ENCODE measurements around the gene TCF12.
"Not testable (repeated sequence)": the region's sequence is repeated elsewhere in the genome, so short reads cannot be mapped to it uniquely, and the experiment has no call there.

The TCF12 gene

GRCh38 chr15:57094321-57095257 is 176.1 kb downstream of the TCF12 start:
- no peak for DNase-seq (ENCODE audit: low spot score)

DNA sequence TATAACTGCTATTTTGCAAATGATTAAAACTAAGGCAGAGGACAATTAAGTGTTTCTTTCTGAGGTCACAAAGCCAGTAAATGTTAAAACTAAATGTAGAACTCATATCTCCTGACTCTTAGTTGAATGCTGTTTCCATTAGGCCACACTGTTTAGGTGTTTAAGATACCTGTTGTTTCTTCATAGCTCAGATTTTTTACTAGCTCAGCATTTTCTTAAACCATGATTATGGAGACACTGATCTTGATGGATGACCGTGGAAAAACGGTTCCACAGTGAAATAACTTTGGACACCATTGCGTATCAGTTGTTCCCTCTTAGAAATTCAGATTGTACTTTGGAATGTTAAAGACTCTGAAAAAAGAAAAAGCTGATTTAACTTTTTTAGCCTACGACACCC is 177.5 kb downstream of the TCF12 start:
- DNase-seq (ENCODE audit: low spot score): no peak

DNA sequence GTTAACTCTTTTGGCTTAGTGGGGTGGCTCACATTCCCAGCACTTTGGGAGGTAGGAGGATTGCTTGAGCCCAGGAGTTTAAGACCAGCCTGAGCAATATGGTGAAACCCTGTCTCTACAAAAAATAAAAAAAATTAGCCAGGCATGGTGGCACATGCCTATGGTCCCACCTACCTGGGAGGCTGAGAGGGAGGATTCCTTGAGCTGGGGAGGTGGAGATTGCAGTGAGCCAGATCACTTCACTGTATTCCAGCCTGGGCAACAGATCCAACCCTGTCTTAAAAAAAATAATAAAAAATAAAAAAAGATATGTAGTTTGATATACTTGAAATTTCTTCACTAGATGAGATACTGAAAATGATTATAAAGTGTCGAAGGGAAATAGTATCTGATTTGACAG is 178.8 kb downstream of the TCF12 start:
- no peak for DNase-seq (ENCODE audit: low spot score)

GRCh38 chr15:57097919-57098543 is 179.6 kb downstream of the TCF12 start:
- DNase-seq (ENCODE audit: low spot score): not testable (repeated sequence)

DNA sequence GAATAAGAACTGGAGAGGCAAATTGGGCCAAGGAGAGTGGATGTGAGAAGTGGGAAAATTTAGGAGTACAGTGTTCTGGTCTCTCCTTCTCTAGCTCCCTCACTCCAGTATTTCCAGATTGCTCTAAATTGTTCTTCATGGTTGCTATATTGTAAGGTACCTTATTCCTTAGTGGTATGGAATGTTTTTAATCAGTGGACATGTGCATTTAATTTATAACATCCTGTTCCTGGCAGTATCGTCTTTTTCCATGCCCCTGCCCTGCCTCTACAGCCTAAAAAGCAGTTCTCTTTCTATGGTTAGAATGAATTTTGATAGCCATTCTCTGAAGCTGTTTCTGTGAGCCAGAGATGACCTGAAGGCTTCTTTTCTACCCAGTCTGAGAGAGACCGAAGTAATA is 180.5 kb downstream of the TCF12 start:
- DNase-seq (ENCODE audit: low spot score): no peak

GRCh38 chr15:57100136-57100539 is 181.7 kb downstream of the TCF12 start:
- DNase-seq (ENCODE audit: low spot score): no peak

DNA sequence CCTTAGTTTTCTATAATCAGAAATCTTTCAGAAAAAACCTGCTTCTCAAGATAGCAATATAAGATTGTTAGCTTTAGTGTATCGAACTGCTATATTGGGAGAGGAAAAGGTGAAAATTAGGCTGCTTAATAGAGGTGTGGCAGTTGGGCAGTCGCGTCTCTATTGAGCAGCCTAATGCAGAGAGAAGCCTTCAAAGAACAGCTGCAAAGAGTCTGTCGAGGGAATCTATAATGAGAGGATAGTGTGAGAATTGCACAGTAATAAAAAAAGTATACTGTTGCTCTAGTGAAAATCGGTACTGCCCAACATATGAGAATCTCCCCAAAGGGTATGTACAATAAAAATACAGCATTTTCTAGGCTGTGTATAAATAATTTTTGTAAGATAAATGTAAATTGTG is 184.4 kb downstream of the TCF12 start:
- DNase-seq (ENCODE audit: low spot score): no peak

- DNase-seq (ENCODE audit: low spot score): no peak
These were observed 189.9 kb downstream of the TCF12 start for GRCh38 chr15:57108296-57108695.

GRCh38 chr15:57109005-57109404 is 190.6 kb downstream of the TCF12 start:
- no peak for DNase-seq (ENCODE audit: low spot score)

GRCh38 chr15:57111002-57111401 is 192.6 kb downstream of the TCF12 start:
- no peak for DNase-seq (ENCODE audit: low spot score)

GRCh38 chr15:57112178-57112577 is 193.7 kb downstream of the TCF12 start:
- DNase-seq (ENCODE audit: low spot score): no peak

DNA sequence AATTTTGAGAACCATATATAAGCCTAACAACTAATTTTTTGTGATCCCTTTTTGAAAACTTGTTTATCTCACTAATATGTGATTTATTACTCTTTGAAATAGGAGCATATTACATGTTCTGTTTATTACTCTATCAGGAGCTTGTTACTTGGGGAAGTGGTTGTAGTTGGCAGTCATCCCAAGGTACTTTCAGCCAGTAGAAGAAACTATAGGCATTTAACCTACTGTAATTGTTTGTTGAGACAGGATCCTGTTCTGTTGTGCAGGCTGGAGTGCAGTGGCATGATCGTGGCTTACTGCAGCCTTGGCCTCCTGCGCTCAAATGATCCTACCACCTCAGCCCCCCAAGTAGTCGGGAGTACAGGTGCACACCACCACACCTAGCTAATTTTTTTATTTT is 195.6 kb downstream of the TCF12 start:
- no peak for DNase-seq (ENCODE audit: low spot score)

GRCh38 chr15:57118013-57118799 is 199.8 kb downstream of the TCF12 start:
- peak; percentile 5 for DNase-seq (ENCODE audit: low spot score)

GRCh38 chr15:57122080-57122840 is 203.8 kb downstream of the TCF12 start:
- peak; percentile 10 for DNase-seq (ENCODE audit: low spot score)

DNA sequence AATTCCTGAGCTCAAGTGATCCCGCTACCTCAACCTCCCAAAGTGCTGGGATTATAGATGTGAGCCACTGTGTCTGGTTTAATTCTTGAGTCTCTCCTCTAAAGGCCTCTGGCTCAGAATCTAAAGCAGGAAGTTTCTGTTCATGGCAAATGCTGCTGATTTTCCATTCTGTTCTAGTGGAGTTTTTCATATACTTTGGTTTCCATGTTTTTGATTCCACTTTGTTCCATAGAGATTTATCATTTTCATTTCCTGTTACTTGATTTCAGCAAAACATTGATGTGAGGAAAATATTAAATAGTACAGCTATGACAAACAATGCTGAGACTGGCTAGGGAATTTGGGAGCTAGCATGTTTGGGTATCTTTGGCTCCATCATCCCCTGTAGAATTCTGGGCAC is 205.6 kb downstream of the TCF12 start:
- no peak for DNase-seq (ENCODE audit: low spot score)

- no peak for DNase-seq (ENCODE audit: low spot score)
These were observed 210.6 kb downstream of the TCF12 start for GRCh38 chr15:57129064-57129463.

- no peak for DNase-seq (ENCODE audit: low spot score)
These were observed 212.5 kb downstream of the TCF12 start for GRCh38 chr15:57130956-57131355.

DNA sequence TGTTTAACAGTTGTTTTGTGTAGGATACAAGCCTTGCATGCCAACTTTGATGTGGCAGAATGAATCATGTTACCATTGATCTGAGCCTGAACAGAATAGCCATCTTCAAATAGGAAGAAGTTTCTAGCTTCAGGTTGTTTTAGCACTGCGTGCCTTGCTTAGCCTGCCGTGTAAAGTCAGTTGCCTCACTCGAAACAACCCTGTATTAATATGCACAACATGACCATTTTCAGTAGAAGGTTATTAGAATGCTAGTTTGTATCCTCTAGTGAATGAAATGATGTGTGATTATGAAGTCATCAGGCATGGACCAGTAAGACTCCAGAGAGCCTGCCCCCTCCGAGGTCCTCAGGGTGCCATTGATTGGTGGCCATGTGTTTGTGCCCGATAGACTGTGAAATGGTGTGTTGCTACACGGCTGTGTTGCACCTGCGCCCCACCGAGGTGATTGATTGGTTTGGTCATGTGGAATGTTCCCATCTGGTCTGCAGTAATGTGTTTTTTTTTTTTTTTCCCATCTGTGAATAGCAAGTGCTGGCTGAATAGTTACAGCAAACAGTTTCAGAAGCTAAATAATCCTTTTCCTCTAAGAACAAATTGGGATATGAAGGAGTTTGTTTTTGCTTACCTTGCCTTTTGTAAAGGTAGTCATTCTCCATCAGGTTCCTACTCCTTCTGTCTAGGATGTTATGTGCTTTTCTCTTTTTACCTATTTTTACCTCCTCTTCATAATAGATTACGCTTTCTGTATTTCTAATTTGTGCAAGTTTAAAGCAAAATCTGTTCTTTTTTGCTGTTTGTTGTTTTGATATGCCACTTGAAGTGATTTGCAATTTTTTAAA is 214.9 kb downstream of the TCF12 start:
- DNase-seq (ENCODE audit: low spot score): no peak

DNA sequence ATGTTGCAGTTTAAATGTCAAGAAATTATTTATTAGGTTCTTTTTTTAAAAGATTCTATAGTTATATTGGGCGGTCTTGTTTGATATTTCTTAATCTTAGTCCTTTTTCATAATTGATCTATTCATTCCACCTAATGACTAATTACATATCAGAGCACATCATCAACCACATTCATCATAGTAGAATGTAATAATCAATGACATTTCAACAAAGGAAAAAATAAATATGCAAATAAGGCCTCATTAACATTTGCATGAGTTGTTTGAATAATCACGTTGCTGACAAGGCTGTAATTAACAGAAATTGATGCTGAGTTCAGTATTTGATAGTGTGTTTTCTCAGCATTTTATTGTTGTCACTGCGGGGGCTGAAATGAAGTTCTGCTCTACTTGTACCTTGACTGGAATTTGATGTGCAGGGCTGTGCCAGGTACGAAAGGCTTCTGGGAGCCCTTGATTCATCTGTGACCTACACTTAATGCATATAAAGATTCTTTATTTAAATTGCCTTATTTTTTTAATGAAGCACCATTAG is 215.7 kb downstream of the TCF12 start:
- no peak for DNase-seq (ENCODE audit: low spot score)

- DNase-seq (ENCODE audit: low spot score): no peak
These were observed 216.4 kb downstream of the TCF12 start for GRCh38 chr15:57134851-57135250.

- DNase-seq (ENCODE audit: low spot score): no peak
These were observed 217.4 kb downstream of the TCF12 start for GRCh38 chr15:57135800-57136199.
